Measurements from ENCODE around the gene PAM.
A peak's percentile ranks its signal among the peaks of the same experiment; 100 is the strongest.

Gene PAM

DNA sequence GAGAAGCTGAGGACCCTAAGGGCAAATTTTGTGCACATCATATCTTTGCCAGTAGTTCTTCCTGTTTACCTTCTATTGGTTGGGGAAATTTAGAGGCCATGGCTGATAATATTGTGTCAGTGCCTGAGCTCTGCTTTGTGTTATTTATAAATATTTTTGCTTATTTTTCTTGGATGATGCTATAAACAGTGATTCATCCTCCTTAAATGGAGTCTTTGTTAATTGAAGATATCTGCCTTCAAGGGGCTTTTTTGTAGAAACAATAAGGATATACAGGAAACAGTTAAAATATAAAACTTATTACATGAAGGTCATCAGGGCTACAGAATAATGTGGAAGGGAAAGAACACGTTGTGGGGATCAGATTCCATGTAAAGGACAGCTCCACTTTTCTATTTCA lies 78.0 kb downstream of the PAM start:
- no peaks in the 10 kb centered on the region for H3K27me3 ChIP-seq (ENCODE audit: insufficient read depth, poor library complexity, severe bottlenecking)
- DNase-seq (ENCODE audit: low spot score) (no peak), ATAC-seq (ENCODE audit: low read depth) (no peak)
- H3K4me3 ChIP-seq (ENCODE audit: severe bottlenecking) = no peak overlapping the region
- H3K9me3 ChIP-seq (ENCODE audit: severe bottlenecking) = no peaks in the 10 kb centered on the region
- peaks cover 3% of the 10 kb centered on the region; the same call in 1 of the 2 replicates for H3K36me3 ChIP-seq (ENCODE audit: low read depth)
- peaks cover 3% of the 10 kb centered on the region for H3K4me1 ChIP-seq (ENCODE audit: insufficient read depth, poor library complexity, severe bottlenecking)
- TF ChIP-seq, protein P1, sequence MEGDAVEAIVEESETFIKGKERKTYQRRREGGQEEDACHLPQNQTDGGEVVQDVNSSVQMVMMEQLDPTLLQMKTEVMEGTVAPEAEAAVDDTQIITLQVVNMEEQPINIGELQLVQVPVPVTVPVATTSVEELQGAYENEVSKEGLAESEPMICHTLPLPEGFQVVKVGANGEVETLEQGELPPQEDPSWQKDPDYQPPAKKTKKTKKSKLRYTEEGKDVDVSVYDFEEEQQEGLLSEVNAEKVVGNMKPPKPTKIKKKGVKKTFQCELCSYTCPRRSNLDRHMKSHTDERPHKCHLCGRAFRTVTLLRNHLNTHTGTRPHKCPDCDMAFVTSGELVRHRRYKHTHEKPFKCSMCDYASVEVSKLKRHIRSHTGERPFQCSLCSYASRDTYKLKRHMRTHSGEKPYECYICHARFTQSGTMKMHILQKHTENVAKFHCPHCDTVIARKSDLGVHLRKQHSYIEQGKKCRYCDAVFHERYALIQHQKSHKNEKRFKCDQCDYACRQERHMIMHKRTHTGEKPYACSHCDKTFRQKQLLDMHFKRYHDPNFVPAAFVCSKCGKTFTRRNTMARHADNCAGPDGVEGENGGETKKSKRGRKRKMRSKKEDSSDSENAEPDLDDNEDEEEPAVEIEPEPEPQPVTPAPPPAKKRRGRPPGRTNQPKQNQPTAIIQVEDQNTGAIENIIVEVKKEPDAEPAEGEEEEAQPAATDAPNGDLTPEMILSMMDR (IDR thresholded peaks at IDR 0.05; ENCODE audit: poor library complexity, severe bottlenecking) = no peak
- no peak overlapping the region for H3K27ac ChIP-seq (ENCODE audit: poor library complexity, severe bottlenecking)

GRCh38 chr5:102834438-102834964 lies 79.4 kb downstream of the PAM start:
- DNase-seq (ENCODE audit: low spot score) = no peak
- no peak overlapping the region for H3K27ac ChIP-seq (ENCODE audit: poor library complexity, severe bottlenecking)
- no peaks in the 10 kb centered on the region for H3K27me3 ChIP-seq (ENCODE audit: insufficient read depth, poor library complexity, severe bottlenecking)
- H3K4me1 ChIP-seq (ENCODE audit: insufficient read depth, poor library complexity, severe bottlenecking) = peaks cover 3% of the 10 kb centered on the region
- peaks cover 3% of the 10 kb centered on the region; the same call in 1 of the 2 replicates for H3K36me3 ChIP-seq (ENCODE audit: low read depth)
- TF ChIP-seq, protein P1 (IDR thresholded peaks at IDR 0.05; ENCODE audit: poor library complexity, severe bottlenecking) = no peak
- H3K4me3 ChIP-seq (ENCODE audit: severe bottlenecking) = no peak overlapping the region
- peak; percentile 29; the same call in 1 of the 3 replicates for ATAC-seq (ENCODE audit: low read depth)
- no peaks in the 10 kb centered on the region for H3K9me3 ChIP-seq (ENCODE audit: severe bottlenecking)

GRCh38 chr5:102835717-102836116 lies 80.6 kb downstream of the PAM start:
- H3K27ac ChIP-seq (ENCODE audit: poor library complexity, severe bottlenecking) = no peak overlapping the region
- H3K36me3 ChIP-seq (ENCODE audit: low read depth) = no peaks in the 10 kb centered on the region
- H3K27me3 ChIP-seq (ENCODE audit: insufficient read depth, poor library complexity, severe bottlenecking) = no peaks in the 10 kb centered on the region
- ATAC-seq (ENCODE audit: low read depth) (no peak), DNase-seq (ENCODE audit: low spot score) (no peak)
- no peaks in the 10 kb centered on the region for H3K4me1 ChIP-seq (ENCODE audit: insufficient read depth, poor library complexity, severe bottlenecking)
- TF ChIP-seq, protein P1 (IDR thresholded peaks at IDR 0.05; ENCODE audit: poor library complexity, severe bottlenecking) = no peak
- H3K9me3 ChIP-seq (ENCODE audit: severe bottlenecking) = no peaks in the 10 kb centered on the region
- H3K4me3 ChIP-seq (ENCODE audit: severe bottlenecking) = no peak overlapping the region

- no peak overlapping the region for H3K4me3 ChIP-seq (ENCODE audit: severe bottlenecking)
- H3K9me3 ChIP-seq (ENCODE audit: severe bottlenecking) = no peaks in the 10 kb centered on the region
- no peak overlapping the region for H3K27ac ChIP-seq (ENCODE audit: poor library complexity, severe bottlenecking)
- H3K27me3 ChIP-seq (ENCODE audit: insufficient read depth, poor library complexity, severe bottlenecking) = no peaks in the 10 kb centered on the region
- no peaks in the 10 kb centered on the region for H3K4me1 ChIP-seq (ENCODE audit: insufficient read depth, poor library complexity, severe bottlenecking)
- ATAC-seq (ENCODE audit: low read depth) (no peak), DNase-seq (ENCODE audit: low spot score) (no peak)
- no peaks in the 10 kb centered on the region for H3K36me3 ChIP-seq (ENCODE audit: low read depth)
- TF ChIP-seq, protein P1 (IDR thresholded peaks at IDR 0.05; ENCODE audit: poor library complexity, severe bottlenecking) = no peak
These were observed 85.9 kb downstream of the PAM start for GRCh38 chr5:102841021-102841420.

GRCh38 chr5:102843997-102844396 lies 88.9 kb downstream of the PAM start:
- no peak overlapping the region for H3K4me3 ChIP-seq (ENCODE audit: severe bottlenecking)
- no peaks in the 10 kb centered on the region for H3K27me3 ChIP-seq (ENCODE audit: insufficient read depth, poor library complexity, severe bottlenecking)
- ATAC-seq (ENCODE audit: low read depth) (no peak), DNase-seq (ENCODE audit: low spot score) (no peak)
- H3K9me3 ChIP-seq (ENCODE audit: severe bottlenecking) = no peaks in the 10 kb centered on the region
- H3K4me1 ChIP-seq (ENCODE audit: insufficient read depth, poor library complexity, severe bottlenecking) = no peaks in the 10 kb centered on the region
- no peak overlapping the region for H3K27ac ChIP-seq (ENCODE audit: poor library complexity, severe bottlenecking)
- TF ChIP-seq, protein P1 (IDR thresholded peaks at IDR 0.05; ENCODE audit: poor library complexity, severe bottlenecking) = no peak
- no peaks in the 10 kb centered on the region for H3K36me3 ChIP-seq (ENCODE audit: low read depth)
